ENCODE data around the gene MMP13. TPM values are rescaled to one million over a fixed set of nuclear protein-coding genes. Genes with fewer than 3 reads are reported as not detected.

MMP13 gene
- total and polyA plus RNA-seq, 8 donors, result 0.87 TPM; not detected in 7

DNA sequence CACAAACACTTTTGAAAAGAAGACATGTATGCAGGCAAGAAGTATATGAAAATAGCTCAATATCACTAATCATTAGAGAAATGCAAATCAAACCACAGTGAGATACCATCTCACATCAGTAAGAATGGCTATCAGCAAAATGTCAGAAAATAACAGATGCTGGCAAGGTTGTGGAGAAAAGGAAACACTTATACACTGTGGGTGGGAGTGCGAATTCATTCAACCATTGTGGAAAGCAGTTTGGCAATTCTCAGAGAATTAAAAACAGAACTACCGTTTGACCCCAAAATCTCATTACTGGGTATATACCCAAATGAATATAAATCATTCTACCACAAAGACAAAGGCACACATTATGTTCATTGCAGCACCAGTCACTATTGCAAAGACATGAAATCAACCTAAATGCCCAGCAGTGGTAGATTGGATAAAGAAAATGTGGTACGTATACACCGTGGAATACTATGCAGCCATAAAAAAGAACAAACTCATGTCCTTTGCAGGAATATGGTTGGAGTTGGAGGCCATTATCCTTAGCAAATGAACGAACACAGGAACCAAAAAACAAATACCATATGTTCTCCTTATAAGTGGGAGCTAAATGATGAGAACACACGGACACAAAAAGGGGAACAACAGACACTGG is 18.5 kb downstream of the MMP13 start:
- ATAC-seq, result no peak
- intact Hi-C loops (cut with DNase I), result no loop called here
- H3K27me3 ChIP-seq, result no peaks in the 10 kb centered on the region

DNA sequence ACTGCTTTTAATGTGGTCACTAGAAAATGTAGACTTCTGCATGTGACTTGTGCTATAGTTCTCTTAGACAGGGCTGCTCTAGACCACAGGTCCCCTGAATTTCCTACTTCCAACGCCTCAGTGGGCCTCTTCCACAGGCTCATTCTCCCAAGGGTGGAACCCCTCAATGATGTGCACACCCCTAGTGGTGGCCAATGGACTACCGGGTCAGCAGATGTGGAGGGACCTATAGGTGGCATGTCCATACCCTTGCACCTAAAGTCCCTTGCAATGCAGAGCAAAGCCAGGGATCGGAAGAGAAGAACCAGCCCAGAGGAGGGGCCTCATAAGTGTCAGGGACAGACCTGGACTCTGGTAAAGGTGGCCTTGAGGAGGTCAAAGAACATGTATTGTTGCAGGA is 20.0 kb downstream of the MMP13 start:
- no peak for DNase-seq
- H3K27ac ChIP-seq, result no peak overlapping the region
- intact Hi-C loops (cut with DNase I), result no loop called here
- H3K9me3 ChIP-seq, result no peaks in the 10 kb centered on the region
- H3K4me1 ChIP-seq, result no peaks in the 10 kb centered on the region
- no peaks in the 10 kb centered on the region for H3K36me3 ChIP-seq
- no peaks in the 10 kb centered on the region for H3K27me3 ChIP-seq
- H3K4me3 ChIP-seq, result no peak overlapping the region
- TF ChIP-seq, protein P1, sequence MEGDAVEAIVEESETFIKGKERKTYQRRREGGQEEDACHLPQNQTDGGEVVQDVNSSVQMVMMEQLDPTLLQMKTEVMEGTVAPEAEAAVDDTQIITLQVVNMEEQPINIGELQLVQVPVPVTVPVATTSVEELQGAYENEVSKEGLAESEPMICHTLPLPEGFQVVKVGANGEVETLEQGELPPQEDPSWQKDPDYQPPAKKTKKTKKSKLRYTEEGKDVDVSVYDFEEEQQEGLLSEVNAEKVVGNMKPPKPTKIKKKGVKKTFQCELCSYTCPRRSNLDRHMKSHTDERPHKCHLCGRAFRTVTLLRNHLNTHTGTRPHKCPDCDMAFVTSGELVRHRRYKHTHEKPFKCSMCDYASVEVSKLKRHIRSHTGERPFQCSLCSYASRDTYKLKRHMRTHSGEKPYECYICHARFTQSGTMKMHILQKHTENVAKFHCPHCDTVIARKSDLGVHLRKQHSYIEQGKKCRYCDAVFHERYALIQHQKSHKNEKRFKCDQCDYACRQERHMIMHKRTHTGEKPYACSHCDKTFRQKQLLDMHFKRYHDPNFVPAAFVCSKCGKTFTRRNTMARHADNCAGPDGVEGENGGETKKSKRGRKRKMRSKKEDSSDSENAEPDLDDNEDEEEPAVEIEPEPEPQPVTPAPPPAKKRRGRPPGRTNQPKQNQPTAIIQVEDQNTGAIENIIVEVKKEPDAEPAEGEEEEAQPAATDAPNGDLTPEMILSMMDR (IDR thresholded peaks at IDR 0.05), result no peak
- ATAC-seq, result no peak

More for the DNA sequence above, 18.5 kb downstream of the MMP13 start:
- no peaks in the 10 kb centered on the region for H3K36me3 ChIP-seq
- no peak overlapping the region for H3K27ac ChIP-seq
- no peak for DNase-seq
- no peaks in the 10 kb centered on the region for H3K9me3 ChIP-seq
- no peaks in the 10 kb centered on the region for H3K4me1 ChIP-seq
- no peak overlapping the region for H3K4me3 ChIP-seq
- TF ChIP-seq, protein P1 (IDR thresholded peaks at IDR 0.05), result no peak

DNA sequence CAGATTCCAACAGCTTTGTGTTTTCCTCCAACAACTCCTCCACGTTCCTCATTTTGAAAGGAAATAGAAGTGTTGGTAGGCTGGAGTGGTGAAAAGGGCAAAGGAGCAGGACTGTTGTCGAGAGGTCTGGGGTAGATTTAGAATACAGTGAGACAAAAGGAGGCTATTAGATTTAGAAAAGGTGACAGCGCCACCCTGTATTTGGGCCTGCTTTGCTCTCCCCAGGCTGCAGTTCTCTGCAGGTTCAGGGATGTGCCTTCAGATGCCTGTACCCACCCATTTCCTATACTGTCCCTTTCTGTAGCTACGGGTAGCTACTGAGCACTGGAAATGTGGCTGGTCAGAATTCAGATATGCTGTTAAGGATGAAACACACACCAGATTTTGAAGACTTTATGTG is 20.8 kb downstream of the MMP13 start:
- intact Hi-C loops (cut with DNase I), result no loop called here
- Histone ChIP-seq H3K4me1 (no peaks in the 10 kb centered on the region), H3K27ac (no peak overlapping the region)

DNA sequence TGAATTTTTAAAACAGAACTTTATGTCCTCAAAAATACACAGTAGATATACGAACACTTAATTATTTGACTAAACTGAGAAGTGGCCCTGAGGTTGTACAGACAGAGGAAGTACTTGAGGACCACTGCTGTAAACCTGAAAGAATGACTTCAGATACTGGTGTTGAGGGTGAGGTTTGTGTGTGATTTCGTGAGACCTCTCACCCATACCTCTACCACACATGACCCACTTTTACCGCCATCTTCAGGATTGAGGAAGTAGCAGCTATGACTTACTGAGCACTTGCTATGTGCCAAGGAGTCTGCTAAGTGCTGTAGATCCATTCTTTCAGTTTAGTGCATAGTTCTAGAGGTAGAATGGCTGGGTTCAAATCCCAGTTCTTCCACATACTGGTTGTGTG is 21.9 kb downstream of the MMP13 start:
- TF ChIP-seq, protein P1 (IDR thresholded peaks at IDR 0.05), result no peak
- Histone ChIP-seq H3K27me3 (no peaks in the 10 kb centered on the region), H3K4me1 (no peaks in the 10 kb centered on the region), H3K9me3 (no peaks in the 10 kb centered on the region), H3K4me3 (no peak overlapping the region), H3K36me3 (no peaks in the 10 kb centered on the region), H3K27ac (no peak overlapping the region)
- DNase-seq (no peak), ATAC-seq (no peak)
- intact Hi-C loops (cut with DNase I), result no loop called here

More for the DNA sequence above, 20.8 kb downstream of the MMP13 start:
- Histone ChIP-seq H3K36me3 (no peaks in the 10 kb centered on the region), H3K4me3 (no peak overlapping the region), H3K27me3 (no peaks in the 10 kb centered on the region), H3K9me3 (no peaks in the 10 kb centered on the region)
- DNase-seq (no peak), ATAC-seq (no peak)
- TF ChIP-seq, protein P1 (IDR thresholded peaks at IDR 0.05), result no peak

DNA sequence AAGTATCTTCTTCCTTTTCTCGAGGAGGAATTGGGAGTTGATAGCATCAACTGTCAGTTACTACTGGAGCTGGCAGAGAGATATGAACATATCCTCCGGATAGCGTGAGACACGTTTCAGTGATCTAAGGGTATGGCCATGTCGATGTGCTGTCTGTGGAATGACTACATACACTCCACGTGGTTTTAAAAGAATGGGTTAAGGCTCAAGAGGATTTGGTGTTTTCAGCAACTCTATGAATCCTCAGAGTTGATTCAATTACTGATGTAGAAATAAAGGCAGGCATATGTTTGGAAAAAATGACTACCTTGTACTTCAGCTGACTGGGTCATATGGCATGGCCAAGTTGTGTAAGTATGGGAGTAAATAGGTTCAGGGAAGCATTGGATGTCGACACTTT is 22.9 kb downstream of the MMP13 start:
- TF ChIP-seq, protein P1 (IDR thresholded peaks at IDR 0.05), result no peak
- ATAC-seq, result no peak
- Histone ChIP-seq H3K4me3 (no peak overlapping the region), H3K4me1 (no peaks in the 10 kb centered on the region), H3K36me3 (no peaks in the 10 kb centered on the region), H3K27ac (no peak overlapping the region), H3K9me3 (no peaks in the 10 kb centered on the region), H3K27me3 (no peaks in the 10 kb centered on the region)
- DNase-seq, result no peak
- intact Hi-C loops (cut with DNase I), result no loop called here

All from left lung (tissue), 10 donors.